ENCODE results near the gene AK5.
A peak's percentile ranks its signal among the peaks of the same experiment; 100 is the strongest.
"Not testable (repeated sequence)": the region's sequence is repeated elsewhere in the genome, so short reads cannot be mapped to it uniquely, and the experiment has no call there.

AK5 gene

GRCh38 chr1:77498918-77499317 lies 217.1 kb downstream of the AK5 start:
- Histone ChIP-seq H3K4me1 (ENCODE audit: control insufficient read depth, insufficient read depth, low read length, poor library complexity, severe bottlenecking) (peaks cover 5% of the 10 kb centered on the region), H3K36me3 (ENCODE audit: control insufficient read depth, insufficient read depth, low read length) (no peaks in the 10 kb centered on the region), H3K27ac (ENCODE audit: low read depth, low read length, severe bottlenecking) (no peak overlapping the region), H3K4me3 (ENCODE audit: extremely low read depth, insufficient read depth, low read length, poor library complexity, severe bottlenecking) (no peak overlapping the region), H3K9me3 (ENCODE audit: control insufficient read depth, low read length) (no peaks in the 10 kb centered on the region)

GRCh38 chr1:77499466-77499865 lies 217.6 kb downstream of the AK5 start:
- H3K27ac ChIP-seq (ENCODE audit: low read depth, low read length, severe bottlenecking): no peak overlapping the region
- no peaks in the 10 kb centered on the region for H3K36me3 ChIP-seq (ENCODE audit: control insufficient read depth, insufficient read depth, low read length)
- no peaks in the 10 kb centered on the region for H3K9me3 ChIP-seq (ENCODE audit: control insufficient read depth, low read length)
- 95% methylated on average over 3 to 4 of the region's 5 CpGs for WGBS, 2 experiments (ENCODE audit: insufficient coverage in 2 of 2)
- peaks cover 5% of the 10 kb centered on the region for H3K4me1 ChIP-seq (ENCODE audit: control insufficient read depth, insufficient read depth, low read length, poor library complexity, severe bottlenecking)
- no peak overlapping the region for H3K4me3 ChIP-seq (ENCODE audit: extremely low read depth, insufficient read depth, low read length, poor library complexity, severe bottlenecking)

GRCh38 chr1:77504986-77505385 lies 223.2 kb downstream of the AK5 start:
- no peaks in the 10 kb centered on the region for H3K36me3 ChIP-seq (ENCODE audit: control insufficient read depth, insufficient read depth, low read length)
- H3K27ac ChIP-seq (ENCODE audit: low read depth, low read length, severe bottlenecking): no peak overlapping the region
- no peaks in the 10 kb centered on the region for H3K9me3 ChIP-seq (ENCODE audit: control insufficient read depth, low read length)
- no peak overlapping the region for H3K4me3 ChIP-seq (ENCODE audit: extremely low read depth, insufficient read depth, low read length, poor library complexity, severe bottlenecking)
- no peaks in the 10 kb centered on the region for H3K4me1 ChIP-seq (ENCODE audit: control insufficient read depth, insufficient read depth, low read length, poor library complexity, severe bottlenecking)
- WGBS, 2 experiments (ENCODE audit: insufficient coverage in 2 of 2): 100% methylated on average over 2 of the region's 4 CpGs; no CpG with 5 or more reads in 1 of the 2 experiments

GRCh38 chr1:77506771-77507170 lies 225.0 kb downstream of the AK5 start:
- 84 to 90% methylated on average over 2 to 4 of the region's 4 CpGs for WGBS, 2 experiments (ENCODE audit: insufficient coverage in 2 of 2)
- Histone ChIP-seq H3K9me3 (ENCODE audit: control insufficient read depth, low read length) (no peaks in the 10 kb centered on the region), H3K4me3 (ENCODE audit: extremely low read depth, insufficient read depth, low read length, poor library complexity, severe bottlenecking) (no peak overlapping the region), H3K27ac (ENCODE audit: low read depth, low read length, severe bottlenecking) (no peak overlapping the region), H3K4me1 (ENCODE audit: control insufficient read depth, insufficient read depth, low read length, poor library complexity, severe bottlenecking) (peaks cover 10% of the 10 kb centered on the region), H3K36me3 (ENCODE audit: control insufficient read depth, insufficient read depth, low read length) (no peaks in the 10 kb centered on the region)

GRCh38 chr1:77509051-77509492 lies 227.3 kb downstream of the AK5 start:
- Histone ChIP-seq H3K4me3 (ENCODE audit: extremely low read depth, insufficient read depth, low read length, poor library complexity, severe bottlenecking) (no peak overlapping the region), H3K4me1 (ENCODE audit: control insufficient read depth, insufficient read depth, low read length, poor library complexity, severe bottlenecking) (peaks cover 21% of the 10 kb centered on the region), H3K27ac (ENCODE audit: low read depth, low read length, severe bottlenecking) (no peak overlapping the region), H3K9me3 (ENCODE audit: control insufficient read depth, low read length) (peaks cover 3% of the 10 kb centered on the region), H3K36me3 (ENCODE audit: control insufficient read depth, insufficient read depth, low read length) (no peaks in the 10 kb centered on the region)
- 92 to 97% methylated on average over 2 to 3 of the region's 3 CpGs for WGBS, 2 experiments (ENCODE audit: insufficient coverage in 2 of 2)

GRCh38 chr1:77509898-77510297 lies 228.1 kb downstream of the AK5 start:
- Histone ChIP-seq H3K9me3 (ENCODE audit: control insufficient read depth, low read length) (peaks cover 3% of the 10 kb centered on the region), H3K4me1 (ENCODE audit: control insufficient read depth, insufficient read depth, low read length, poor library complexity, severe bottlenecking) (peaks cover 27% of the 10 kb centered on the region)
- 81 to 100% methylated on average over 2 of the region's 2 CpGs for WGBS, 2 experiments (ENCODE audit: insufficient coverage in 2 of 2)

GRCh38 chr1:77511440-77511840 lies 229.6 kb downstream of the AK5 start:
- 75 to 91% methylated on average over 2 of the region's 2 CpGs for WGBS, 2 experiments (ENCODE audit: insufficient coverage in 2 of 2)
- Histone ChIP-seq H3K4me1 (ENCODE audit: control insufficient read depth, insufficient read depth, low read length, poor library complexity, severe bottlenecking) (peaks cover 33% of the 10 kb centered on the region), H3K27ac (ENCODE audit: low read depth, low read length, severe bottlenecking) (peak overlapping the region; percentile 60), H3K9me3 (ENCODE audit: control insufficient read depth, low read length) (peaks cover 3% of the 10 kb centered on the region), H3K4me3 (ENCODE audit: extremely low read depth, insufficient read depth, low read length, poor library complexity, severe bottlenecking) (no peak overlapping the region), H3K36me3 (ENCODE audit: control insufficient read depth, insufficient read depth, low read length) (no peaks in the 10 kb centered on the region)

More at GRCh38 chr1:77509898-77510297, 228.1 kb downstream of the AK5 start:
- no peaks in the 10 kb centered on the region for H3K36me3 ChIP-seq (ENCODE audit: control insufficient read depth, insufficient read depth, low read length)
- H3K27ac ChIP-seq (ENCODE audit: low read depth, low read length, severe bottlenecking): no peak overlapping the region
- no peak overlapping the region for H3K4me3 ChIP-seq (ENCODE audit: extremely low read depth, insufficient read depth, low read length, poor library complexity, severe bottlenecking)

GRCh38 chr1:77512650-77513049 lies 230.8 kb downstream of the AK5 start:
- H3K27ac ChIP-seq (ENCODE audit: low read depth, low read length, severe bottlenecking); H3K9me3 ChIP-seq (ENCODE audit: control insufficient read depth, low read length); H3K4me3 ChIP-seq (ENCODE audit: extremely low read depth, insufficient read depth, low read length, poor library complexity, severe bottlenecking); H3K36me3 ChIP-seq (ENCODE audit: control insufficient read depth, insufficient read depth, low read length): not testable (repeated sequence)
- peaks cover 33% of the 10 kb centered on the region for H3K4me1 ChIP-seq (ENCODE audit: control insufficient read depth, insufficient read depth, low read length, poor library complexity, severe bottlenecking)
- 80 to 100% methylated on average over 1 of the region's 3 CpGs for WGBS, 2 experiments (ENCODE audit: insufficient coverage in 2 of 2)

GRCh38 chr1:77513839-77514763 lies 232.3 kb downstream of the AK5 start:
- H3K36me3 ChIP-seq (ENCODE audit: control insufficient read depth, insufficient read depth, low read length): no peaks in the 10 kb centered on the region
- 53 to 54% methylated on average over 10 to 15 of the region's 17 CpGs for WGBS, 2 experiments (ENCODE audit: insufficient coverage in 2 of 2)
- peaks cover 33% of the 10 kb centered on the region for H3K4me1 ChIP-seq (ENCODE audit: control insufficient read depth, insufficient read depth, low read length, poor library complexity, severe bottlenecking)
- no peak overlapping the region for H3K4me3 ChIP-seq (ENCODE audit: extremely low read depth, insufficient read depth, low read length, poor library complexity, severe bottlenecking)
- peaks cover 3% of the 10 kb centered on the region for H3K9me3 ChIP-seq (ENCODE audit: control insufficient read depth, low read length)
- peak overlapping the region; percentile 97 for H3K27ac ChIP-seq (ENCODE audit: low read depth, low read length, severe bottlenecking)

- Histone ChIP-seq H3K27ac (ENCODE audit: low read depth, low read length, severe bottlenecking) (peak overlapping the region; percentile 97), H3K4me3 (ENCODE audit: extremely low read depth, insufficient read depth, low read length, poor library complexity, severe bottlenecking) (no peak overlapping the region), H3K36me3 (ENCODE audit: control insufficient read depth, insufficient read depth, low read length) (no peaks in the 10 kb centered on the region), H3K9me3 (ENCODE audit: control insufficient read depth, low read length) (peaks cover 3% of the 10 kb centered on the region), H3K4me1 (ENCODE audit: control insufficient read depth, insufficient read depth, low read length, poor library complexity, severe bottlenecking) (peaks cover 33% of the 10 kb centered on the region)
- WGBS, 2 experiments (ENCODE audit: insufficient coverage in 2 of 2): 23 to 27% methylated on average over 7 of the region's 10 CpGs
These were observed 233.3 kb downstream of the AK5 start for GRCh38 chr1:77514921-77515776.

Data from mesodermal cell (in vitro differentiated cells).